GM19467 (cell line): ENCODE results near the gene SEC62.

ENCODE experiments used
- ATAC-seq: cut with Tn5 transposase; IDR thresholded peaks from one replicate; pipeline ENCODE4 v1.9.1; 2021; ENCODE audit warnings: mild to moderate bottlenecking, moderate library complexity; ENCODE audit not compliant: unreplicated experiment

SEC62 gene

GRCh38 chr3:169966951-169967915, 626 bp downstream of the SEC62 start:
- ATAC-seq, result peak; percentile 31

GRCh38 chr3:169968224-169968885, 1.7 kb downstream of the SEC62 start:
- ATAC-seq, result no peak

GRCh38 chr3:169969174-169970095, 2.8 kb downstream of the SEC62 start:
- no peak for ATAC-seq

- no peak for ATAC-seq
Observed at GRCh38 chr3:169970847-169971246, 4.2 kb downstream of the SEC62 start.

GRCh38 chr3:169971522-169971921, 4.9 kb downstream of the SEC62 start:
- ATAC-seq, result no peak

GRCh38 chr3:169980055-169980454, 13.4 kb downstream of the SEC62 start:
- no peak for ATAC-seq

GRCh38 chr3:169984292-169984691, 17.7 kb downstream of the SEC62 start:
- no peak for ATAC-seq

GRCh38 chr3:169990431-169990830, 23.8 kb downstream of the SEC62 start:
- no peak for ATAC-seq

- no peak for ATAC-seq
Observed at GRCh38 chr3:169992156-169992555, 25.5 kb downstream of the SEC62 start.

- no peak for ATAC-seq
Observed at GRCh38 chr3:169992781-169993180, 26.2 kb downstream of the SEC62 start.

GRCh38 chr3:169993761-169994160, 27.2 kb downstream of the SEC62 start:
- ATAC-seq, result no peak

GRCh38 chr3:169996063-169996462, 29.5 kb downstream of the SEC62 start:
- ATAC-seq, result no peak

- ATAC-seq, result peak; percentile 21
Observed at GRCh38 chr3:169998668-169999131, 32.1 kb downstream of the SEC62 start.

GRCh38 chr3:169999433-169999832, 32.8 kb downstream of the SEC62 start:
- peak; percentile 67 for ATAC-seq

GRCh38 chr3:170000051-170000450, 33.4 kb downstream of the SEC62 start:
- no peak for ATAC-seq

- no peak for ATAC-seq
Observed at GRCh38 chr3:170002231-170002630, 35.6 kb downstream of the SEC62 start.

GRCh38 chr3:170002879-170003278, 36.3 kb downstream of the SEC62 start:
- ATAC-seq, result no peak

- no peak for ATAC-seq
Observed at GRCh38 chr3:170003881-170004356, 37.3 kb downstream of the SEC62 start.

GRCh38 chr3:170007031-170007663, 40.5 kb downstream of the SEC62 start:
- peak; percentile 85 for ATAC-seq

GRCh38 chr3:170010498-170010897, 43.9 kb downstream of the SEC62 start:
- ATAC-seq, result no peak
